GM18858 (cell line): ENCODE results near the gene PICK1.

Source experiments
- ATAC-seq: cut with Tn5 transposase; IDR thresholded peaks from one replicate; pipeline ENCODE4 v1.9.1; 2021; ENCODE audit not compliant: unreplicated experiment

PICK1 gene

DNA sequence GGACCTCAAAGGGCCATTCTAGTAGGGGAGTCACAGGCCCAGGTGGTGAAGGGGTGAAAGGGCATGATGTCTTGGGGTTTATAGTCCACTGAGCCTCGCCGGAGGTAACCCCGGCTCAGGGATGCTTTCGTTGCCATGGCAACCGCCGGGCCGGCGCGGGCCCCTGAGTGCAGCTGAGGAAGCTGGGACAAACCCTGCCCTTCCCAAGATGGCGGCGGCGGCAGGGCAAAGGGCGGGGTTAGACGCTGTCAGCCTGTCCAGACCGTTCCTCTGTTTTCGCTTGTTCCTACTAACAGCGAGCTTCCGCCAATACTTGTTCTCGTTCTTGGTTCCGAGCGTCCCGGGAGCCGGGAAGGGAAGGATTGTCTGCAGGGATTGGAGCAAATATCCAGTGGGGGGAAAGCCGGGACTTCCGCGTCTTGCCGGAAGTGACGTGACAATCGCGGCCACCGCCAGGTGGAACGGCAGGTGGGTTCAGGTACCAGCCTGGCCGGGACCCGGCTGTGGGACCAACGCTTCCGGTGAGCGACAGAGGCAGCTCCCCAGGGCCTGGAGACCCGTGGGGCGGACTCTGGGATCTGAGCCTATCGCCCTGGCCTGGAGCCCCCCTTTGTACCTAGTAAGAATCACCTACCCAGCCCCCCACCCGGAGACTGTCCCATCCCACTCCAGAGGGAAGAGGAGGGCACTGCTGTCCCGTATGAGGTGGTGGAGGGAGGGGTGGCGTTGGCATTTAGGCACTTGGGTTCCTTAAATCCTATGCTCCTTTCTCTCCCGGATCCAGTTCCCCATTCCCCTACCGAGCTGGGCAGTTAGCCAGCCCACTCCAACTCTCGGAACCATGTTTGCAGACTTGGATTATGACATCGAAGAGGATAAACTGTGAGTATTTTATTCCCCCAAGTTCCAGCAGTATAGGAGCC, at the start of gene PICK1:
PICK1 (plus strand) TSS at position 436 of the 923 bp plus-strand sequence; CDS start at position 842, 406 bp downstream.
- no peak for ATAC-seq

DNA sequence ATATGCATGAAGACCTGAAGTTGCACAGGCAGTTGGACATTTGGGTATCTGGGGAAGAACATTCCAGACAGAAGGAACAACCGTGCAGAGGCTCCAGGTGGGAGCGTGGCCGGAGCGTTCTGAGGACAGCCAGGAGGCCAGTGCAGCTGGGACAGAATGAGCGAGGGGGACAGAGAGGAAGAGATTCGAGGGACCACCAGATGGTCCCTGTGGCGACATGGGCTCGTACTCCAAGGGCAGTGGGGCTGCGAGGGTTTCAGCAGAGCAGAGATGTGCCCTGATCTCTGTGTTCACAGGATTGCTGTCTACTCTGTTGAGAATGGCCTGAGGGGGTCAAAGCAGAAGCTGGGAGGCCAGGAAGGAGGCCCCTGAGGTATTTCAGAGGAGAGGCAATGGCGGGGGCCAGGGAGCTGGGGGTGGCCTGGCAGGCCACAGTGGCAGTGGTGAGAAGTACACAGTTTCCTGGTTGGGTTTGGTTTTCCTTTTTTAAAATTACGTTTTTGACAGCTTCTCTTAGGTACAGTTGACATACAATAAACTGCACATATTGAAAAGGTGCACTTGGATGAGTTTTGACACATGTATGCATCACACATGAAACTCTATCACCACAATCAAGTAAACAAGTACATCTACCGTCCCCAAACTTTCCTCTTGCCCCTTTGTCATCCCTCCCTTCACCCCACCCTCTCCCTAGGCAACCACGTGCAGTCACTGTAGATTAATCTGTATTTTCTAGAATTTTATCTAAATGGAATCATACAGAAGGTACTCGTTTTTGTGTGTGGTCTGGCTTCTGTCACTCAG, 48.0 kb upstream of the PICK1 start:
- ATAC-seq: no peak

DNA sequence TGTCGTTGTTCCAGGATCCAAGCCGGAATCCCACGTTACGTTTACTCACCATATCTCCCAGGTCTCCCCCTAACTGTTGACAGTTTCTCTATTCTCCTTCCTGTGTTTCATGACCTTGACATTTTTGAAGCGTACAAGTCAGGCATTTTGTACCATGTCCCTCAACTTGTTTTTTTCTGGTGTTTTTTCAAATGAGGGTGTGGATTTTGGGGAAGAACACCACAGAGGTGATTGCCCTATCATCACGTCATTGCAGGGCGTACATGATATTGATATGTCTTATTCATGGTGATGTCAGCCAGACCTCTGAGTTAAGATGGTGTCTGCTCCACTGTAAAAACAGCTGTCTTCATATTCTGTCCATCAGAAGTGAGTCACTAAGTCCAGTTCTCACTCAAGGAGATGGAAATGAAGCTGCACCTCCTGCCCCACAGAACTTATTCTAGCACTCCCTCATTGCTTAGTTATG, 44.6 kb upstream of the PICK1 start:
- ATAC-seq: no peak

DNA sequence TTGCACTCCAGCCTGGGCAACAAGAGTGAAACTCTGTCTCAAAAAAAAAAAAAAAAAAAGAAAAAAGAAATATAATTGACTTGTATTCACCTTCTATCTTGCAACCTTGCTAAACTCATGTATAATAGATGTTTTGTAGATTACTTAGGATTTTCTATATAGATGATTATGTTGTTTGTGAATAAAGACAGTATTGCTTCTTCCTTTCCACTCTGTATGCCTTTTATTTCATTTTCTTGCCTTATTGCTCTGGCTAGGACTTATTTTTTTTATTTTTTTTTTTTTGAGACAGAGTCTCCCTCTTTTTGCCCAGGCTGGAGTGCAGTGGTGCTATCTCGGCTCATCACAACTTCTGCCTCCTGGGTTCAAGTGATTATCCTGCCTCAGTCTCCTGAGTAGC, 43.1 kb upstream of the PICK1 start:
- no peak for ATAC-seq

DNA sequence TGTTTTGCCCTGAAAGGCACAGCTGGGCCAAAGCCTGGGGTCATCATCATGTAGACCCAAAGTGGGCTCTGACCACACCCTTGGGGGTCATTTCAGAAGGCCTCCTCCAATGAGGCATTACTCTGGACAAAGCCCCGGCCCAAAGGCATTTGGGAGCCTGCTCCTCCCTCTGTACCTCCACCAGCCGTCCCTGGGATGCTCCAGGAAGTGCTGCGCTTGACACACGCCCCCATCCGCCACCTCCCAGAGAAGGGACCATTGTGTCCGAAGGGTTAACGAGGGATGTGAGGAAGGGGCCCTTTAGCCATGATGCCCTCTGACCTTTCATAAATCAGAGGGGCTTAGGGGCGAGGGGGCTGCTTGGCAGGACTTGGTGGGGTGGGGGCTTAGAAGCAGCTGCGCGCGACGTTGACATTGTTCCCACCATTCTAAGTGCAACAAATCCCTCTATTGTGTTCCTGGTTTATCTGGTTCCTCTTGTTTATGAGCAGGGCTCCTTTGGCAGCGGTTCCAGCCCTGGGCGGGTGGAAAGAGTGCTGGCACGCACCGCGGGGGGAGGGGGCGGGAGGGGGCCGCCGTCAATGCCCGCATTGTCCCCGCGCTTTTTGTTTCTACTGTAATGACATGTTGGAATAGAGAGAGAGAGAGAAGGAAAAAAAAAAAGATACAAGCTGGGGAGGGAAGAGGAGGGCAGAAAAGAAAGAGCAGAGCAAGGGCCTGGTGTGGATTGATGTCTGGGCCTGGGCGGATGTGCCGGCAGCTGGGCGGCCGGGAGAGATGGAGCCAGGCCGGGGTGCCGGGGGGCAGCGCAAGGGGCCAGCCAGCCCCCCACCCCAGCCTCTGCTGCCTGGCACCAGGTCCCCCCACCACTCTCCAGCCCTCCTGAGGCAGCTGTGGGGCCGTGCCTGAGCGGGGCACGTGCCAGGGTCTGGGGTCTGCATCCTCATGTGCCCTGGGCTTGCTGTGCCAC, 40.7 kb upstream of the PICK1 start:
- ATAC-seq: no peak

DNA sequence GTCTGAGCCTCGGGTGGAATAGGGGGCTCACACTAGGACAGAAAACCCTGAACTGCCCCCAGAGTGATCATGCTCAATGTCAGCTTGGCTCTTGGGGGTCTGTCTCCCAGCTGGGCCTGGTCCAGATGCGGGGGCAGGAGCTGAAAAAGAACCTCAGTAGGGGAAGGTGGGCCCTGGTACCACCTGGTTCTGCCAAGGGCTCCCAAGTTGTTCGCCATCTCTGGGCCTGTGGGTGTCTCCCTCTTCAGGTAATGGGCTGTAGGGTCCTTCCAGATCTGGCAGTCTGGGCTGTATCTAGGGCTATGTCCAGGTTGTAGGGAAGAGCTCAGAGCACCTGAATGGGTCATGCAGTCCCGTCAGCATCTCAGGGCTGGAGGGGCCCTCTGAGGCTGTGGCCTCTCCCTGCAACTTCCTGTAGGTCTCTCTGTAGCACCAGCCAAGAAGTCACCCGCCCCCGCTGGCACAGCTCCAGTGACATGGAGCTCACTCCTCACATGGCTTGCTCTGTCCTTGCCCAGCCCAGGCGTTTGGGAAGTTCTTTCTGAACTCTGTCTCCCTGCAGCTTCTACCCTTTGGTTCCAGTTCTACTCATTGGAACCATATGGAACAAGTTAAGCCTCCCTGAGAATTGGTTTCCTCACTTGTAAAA, 39.8 kb upstream of the PICK1 start:
- ATAC-seq: no peak

DNA sequence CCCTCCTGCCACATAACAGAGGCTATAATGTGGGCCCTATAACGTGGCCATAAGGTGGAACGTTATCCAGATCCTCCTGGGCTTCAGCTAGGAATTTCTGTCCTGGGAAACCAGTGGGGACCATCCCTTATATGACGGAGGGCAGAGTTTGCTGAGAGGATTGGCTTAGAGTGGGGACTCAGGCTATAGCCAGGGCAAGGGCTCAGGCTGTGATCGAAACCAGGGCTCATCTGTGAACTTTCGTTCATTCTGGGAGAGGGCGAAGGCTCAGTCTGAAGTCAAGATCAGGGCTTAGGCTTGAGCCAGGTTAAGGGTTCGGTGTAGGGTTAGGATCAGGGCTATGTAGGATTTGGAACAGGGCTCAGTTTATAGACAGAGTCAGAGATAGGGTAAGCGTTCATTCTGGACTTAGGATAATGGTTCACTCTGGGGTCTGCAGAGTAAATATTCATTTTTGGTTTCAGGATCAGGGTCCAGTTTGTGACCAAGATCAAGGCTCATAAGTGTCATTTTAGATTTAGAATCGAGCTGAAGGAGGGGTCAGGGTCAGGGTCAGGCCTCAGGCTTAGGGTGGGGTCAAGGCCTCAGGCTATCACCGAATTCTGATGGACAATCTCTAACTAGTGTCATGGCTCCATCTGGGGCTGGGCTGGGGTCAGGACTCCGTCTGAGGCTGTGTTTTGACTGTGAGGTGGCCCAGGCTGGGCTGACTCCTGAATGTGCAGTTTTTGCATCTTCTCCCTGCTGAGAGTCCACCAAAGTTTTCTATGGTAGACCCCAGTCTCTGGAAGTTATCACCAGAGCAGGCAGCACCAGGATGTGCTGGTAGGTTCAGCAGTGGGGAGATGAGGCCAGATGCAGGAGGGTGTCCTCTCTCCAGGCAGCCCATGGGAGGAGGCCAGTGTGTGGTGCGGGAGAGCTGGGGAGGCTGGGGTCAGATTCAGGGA, 39.0 kb upstream of the PICK1 start:
- no peak for ATAC-seq

DNA sequence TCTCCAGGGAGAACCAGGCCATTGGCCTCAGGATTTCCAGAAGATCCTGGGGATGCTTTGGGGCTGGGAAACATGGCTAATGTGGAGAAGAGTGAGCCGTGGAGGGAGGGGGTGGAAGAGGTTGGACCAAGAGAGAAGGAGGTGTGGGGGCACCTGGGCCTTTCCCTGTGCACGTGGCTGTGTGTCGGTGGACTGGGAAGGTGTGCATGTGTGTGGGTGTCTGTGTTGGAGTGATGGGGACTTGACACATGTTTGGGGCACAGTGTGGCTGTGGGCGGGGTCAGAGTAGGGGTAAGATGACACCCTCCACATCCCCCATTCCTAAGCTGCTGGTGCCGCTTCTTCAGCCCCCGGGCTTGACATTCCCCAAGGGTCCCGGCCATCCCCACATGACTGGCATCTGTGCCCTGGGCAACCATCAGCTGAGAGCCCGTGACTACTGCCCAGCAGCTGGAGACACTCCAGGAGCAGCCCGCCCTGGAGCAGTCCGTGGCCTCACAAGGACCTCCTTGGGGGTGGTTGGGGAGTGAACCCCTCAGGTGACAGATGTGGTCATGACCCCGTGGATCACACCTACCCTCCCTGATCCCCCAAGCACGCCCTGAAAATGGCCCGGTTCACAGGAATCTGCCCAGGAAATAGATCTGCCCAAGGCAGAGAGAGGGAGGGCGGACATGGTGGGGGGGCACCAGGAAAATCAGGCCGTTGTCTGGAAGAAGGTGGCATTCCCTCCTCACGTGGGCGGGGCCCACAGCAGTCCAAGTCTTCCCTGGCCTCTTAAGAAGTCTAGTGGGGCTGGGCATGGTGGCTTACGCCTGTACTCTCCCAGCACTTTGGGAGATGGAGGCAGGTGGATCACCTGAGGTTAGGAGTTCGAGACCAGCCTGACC, 38.0 kb upstream of the PICK1 start:
- no peak for ATAC-seq

DNA sequence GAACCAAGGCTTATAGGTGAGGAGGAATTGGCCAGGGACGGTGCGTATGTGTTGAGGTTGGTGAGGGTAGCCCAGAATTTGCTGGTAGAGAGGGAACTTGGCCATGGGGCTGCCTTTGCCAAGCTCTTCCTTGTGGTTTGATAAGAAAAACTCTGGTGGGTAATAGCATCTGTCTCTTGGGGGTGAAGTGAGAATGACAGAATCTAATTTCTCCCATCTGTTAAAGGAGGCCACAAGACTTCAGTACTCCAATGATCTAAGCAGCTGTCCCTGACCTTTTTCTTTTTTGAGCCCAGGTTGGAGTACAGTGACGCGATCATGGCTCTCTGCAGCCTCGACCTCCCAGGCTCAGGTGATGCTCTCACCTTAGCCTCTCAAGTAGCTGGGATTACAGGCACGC, 36.0 kb upstream of the PICK1 start:
- ATAC-seq: no peak

DNA sequence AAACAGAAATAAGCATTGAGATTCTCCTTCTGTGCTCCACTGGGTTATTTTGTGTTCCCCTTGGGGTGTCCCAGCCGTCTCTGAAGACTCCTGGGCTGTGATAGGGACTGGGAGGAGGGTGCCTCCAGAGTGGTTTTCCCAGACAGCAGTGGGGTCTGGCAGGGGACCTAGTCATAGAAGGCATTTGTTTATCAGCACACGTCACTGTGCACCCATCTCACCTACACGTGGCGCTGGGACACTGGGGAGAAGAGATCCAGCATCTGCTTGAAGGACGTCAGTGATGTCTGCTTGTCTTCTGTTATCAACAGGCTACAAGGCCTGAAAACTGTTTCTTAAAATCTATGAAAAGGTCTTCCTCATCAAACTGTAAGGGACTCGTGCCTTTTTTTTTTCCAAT, 34.2 kb upstream of the PICK1 start:
- no peak for ATAC-seq

DNA sequence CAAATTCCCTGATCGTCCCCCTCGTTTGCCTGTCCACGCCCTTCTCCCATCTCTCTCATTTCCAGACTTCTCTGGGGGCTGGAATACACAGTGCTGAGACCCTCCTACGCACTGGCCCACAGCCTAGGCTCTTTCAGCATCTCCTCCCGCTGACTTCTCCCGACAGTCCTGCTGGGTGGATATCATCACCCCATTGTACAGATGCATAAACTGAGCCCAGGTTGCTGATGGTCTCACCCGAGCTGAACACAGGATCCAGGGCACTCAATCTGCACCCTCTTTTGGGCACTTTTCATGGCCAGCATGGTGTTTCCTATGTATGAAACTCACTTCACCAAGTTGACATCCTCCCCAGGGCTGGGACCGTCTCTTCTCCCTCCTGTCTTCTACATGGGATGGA, 31.7 kb upstream of the PICK1 start:
- no peak for ATAC-seq

DNA sequence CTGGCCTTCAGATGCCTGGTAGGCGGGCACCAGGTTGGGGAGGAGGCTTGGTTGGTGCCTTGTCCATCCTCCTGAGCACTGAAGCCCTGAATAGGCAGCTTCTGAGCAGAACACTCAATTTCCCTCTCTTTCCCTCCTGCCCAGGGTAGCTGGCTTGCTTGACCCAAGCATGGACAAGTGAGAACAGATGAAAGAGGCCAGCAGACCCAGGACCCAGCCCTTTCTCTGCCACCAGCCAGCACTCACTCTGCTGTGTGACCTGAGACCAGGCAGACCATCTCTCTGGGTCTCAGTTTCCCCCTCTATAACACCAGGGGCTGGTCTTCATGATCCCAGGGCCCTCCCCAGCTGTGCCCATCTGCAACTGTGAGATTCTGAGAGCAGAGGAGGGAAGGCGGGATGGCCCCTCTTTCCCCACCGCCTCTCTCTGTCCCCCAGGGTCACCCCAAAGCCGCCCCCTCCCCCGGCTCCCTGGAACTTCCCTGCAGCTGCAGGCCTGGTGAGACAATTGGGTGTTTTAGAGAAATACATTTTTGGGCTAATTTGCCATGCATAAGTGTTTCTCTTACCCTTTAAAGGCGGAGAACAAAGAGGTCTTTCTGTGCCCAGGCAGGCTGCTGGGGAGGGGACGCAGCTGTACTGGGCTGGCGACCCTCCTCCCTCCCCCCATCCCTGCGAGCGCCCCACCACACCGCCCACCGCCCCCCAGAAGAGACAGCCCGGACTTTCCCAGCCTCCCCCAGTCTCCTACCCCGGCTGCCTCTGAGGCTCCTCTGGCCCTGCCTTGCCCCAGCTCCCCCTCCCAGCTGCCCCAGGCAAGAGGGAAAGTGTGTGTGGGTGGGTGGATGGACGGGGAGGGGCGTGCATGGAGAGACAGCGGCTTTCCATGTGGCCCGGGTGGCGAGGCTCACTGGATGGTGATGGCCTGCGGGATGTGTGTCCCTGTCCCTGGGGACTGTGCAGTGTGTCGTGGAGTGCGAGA, 30.8 kb upstream of the PICK1 start:
- ATAC-seq: no peak

DNA sequence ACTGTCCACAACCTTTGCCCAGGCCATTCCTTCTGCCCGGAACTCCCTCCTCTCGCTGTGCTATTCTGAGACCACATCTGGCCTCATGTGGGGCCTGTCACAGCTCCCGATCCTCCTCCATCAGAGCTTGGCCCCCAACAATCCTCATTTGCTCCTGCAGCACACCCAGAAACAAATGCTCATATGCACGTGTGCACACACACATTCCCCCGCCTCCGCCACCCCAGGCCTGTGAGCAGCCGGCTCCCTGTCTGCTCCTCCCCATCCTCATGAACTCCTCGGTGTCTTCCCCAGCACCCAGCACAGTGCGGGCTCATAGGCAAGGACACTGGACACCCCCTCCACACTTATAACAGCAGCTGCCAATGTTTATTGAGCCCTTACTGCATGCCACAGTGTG, 29.7 kb upstream of the PICK1 start:
- ATAC-seq: no peak

DNA sequence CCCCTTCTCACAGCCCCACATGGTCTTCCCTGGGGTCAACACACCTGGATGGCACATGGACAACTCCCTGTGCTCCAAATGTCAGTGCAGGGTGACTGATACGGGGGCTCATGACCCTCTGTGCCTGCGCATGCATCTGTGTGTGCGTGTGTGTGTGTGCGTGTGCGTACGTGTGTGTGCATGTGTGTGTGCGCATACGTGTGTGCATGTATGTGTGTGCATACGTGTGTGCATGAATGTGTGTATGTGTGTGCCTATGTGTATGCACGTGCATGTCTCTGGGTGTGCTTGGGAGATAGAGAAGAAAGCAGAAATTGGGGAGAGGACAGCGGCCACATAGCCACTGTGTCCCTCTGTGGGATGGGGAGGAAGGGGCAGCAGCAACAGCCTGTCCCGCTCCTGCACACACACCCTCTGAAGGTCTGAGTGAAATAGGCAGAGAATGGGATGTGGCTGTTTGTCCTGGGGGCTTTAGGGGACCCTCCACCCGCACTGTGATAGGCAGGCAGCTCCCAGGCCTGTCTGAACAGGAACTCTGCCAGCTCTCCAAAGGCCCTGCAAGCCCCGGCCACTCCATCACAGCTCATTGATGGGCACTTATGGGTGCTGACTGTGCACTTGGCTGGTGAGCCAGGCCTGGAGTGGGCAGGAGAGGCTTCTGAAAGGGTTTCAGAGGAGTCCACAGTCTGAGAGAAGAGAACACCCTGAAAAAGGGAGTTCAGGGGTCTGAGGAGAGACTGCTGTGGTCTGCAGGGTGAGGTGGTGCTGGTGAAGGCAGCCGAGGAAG, 28.7 kb upstream of the PICK1 start:
- no peak for ATAC-seq

DNA sequence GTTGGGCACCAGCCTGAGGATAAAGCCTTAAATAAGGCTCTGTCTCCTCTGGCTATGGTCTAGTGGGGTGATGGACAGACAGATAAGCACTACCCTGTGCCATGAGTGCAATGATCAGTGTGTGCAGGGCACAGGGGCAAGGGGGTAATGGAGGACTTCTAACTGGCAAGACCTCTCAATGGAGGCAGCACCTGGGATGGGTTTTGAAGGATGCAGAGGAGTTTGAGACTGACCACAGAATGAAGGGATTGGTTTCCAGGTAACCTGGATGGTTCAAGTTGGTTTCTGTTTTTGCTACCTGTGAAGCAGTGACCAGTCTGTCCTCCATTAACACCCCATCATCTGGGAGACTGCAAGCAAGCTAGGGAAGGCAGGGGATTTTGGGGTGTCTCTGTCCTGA, 27.8 kb upstream of the PICK1 start:
- ATAC-seq: no peak

DNA sequence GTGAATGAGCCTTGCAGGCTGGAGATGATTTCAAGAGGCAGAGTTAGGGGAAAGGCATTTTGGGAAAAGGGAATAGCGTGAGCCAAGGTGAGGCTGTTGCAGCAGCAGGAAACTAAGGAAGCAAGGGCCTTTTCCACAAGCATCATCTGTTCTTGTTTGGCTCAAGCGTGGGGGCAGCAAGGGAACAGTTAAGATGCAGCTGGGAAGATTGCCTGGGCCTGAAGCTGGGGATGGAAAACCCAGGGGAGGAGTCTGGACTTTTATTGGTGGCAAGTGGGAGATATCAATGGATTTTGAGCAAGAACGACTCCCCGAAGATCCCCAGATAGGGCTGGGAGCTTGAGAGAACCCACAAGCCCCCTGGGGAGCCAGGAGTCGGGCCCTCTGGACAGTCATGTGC, 27.3 kb upstream of the PICK1 start:
- ATAC-seq: no peak
